HG03558 (cell line): Measurements from ENCODE around the gene RAD50.
"Not testable (repeated sequence)": the region's sequence is repeated elsewhere in the genome, so short reads cannot be mapped to it uniquely, and the experiment has no call there.

ENCODE experiments used
- ATAC-seq: cut with Tn5 transposase; IDR thresholded peaks from one replicate; pipeline ENCODE4 v1.9.1; 2021; ENCODE audit warnings: moderate number of reproducible peaks; ENCODE audit not compliant: unreplicated experiment; ENCODE audit errors: extremely low read depth

The RAD50 gene

DNA sequence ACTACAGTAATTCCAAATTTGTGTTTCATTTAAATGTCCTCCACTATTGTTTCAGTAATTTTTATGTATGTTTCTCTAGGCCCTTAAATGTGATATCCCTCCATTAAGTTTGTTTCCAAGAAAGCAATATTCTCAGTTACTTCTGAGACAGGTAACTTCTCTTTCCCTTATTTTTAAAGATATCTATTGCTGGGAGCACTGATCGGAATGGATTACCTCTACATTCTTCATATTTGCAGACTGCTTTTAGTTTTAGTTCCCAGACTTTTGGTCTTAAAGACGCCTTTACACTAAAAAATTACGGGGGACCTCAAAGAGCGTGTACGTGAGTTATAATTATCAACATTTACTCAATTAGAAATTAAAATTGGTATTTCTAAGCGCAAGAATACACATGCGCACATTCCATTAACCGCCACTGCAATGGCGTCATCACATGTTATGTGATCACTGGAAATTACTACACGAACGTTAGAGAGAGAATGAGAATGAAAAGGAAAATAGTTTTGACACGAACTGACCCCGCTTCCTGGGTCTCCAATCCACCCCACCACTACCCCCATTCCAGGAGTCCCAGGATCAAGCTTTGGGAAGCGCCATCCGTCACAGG is 519 bp upstream of the RAD50 start:
- no peak for ATAC-seq

DNA sequence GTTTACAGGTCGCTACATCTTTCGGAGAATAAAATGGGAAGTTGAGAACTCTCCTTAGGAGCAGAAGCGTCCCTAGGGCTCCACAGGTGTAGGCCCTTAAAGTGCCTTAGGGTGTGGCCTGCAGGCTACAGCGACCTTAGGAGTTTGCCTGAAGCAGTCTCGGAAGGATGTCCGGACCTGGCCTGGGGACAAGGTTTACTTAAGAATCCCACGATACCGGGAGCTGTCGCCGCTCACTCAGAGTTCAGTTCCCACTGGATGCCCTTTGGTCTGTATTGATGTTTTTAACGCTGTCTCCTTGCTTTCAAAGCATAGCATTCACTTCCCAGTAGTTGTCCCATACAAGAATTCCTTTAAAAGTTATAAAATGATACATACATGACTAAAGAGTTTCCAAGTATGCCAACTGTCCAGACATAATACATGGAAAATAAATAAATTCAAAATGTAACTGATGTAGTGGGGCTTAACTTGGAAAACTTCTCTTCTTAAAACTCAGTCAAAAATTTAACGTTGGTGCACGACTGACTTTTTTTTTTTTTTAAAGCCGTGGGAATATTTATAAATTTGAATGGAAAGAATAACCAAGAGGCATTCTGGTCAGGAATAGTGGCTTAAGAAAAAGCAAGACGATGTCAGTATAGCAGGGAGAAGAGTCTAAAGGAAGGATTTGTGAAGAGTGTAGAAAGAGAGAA is 848 bp downstream of the RAD50 start:
- no peak for ATAC-seq

DNA sequence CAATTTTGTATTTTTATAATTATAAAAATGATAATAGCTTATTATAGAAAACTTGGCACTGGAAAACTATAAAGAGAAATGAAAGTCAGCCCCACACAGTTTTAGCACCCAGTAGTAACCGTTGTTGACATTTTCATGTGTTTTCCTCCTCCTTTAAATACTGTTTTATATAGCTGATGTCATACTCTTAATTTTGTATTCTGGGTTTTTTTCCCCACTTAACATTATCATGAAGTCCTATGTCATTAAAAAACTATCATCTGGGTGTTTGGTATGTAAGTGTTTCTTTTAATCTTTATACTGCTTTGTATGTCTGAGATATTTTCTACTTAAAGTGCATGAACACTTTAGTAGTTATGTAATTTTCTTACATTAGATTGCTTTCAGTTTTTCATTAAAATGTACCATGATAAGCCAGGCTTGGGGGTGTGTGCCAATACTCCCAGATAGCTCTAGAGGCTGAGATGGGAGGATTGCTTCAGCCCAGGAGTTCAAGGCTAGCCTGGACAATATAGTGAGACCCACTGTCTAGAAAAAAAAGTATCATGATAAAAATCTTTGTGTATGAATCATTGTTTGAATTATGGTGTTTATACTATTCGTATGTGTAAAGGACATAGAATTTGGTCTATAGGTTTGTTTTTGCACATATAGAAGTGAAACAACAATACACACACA is 2.7 kb downstream of the RAD50 start:
- ATAC-seq = no peak

DNA sequence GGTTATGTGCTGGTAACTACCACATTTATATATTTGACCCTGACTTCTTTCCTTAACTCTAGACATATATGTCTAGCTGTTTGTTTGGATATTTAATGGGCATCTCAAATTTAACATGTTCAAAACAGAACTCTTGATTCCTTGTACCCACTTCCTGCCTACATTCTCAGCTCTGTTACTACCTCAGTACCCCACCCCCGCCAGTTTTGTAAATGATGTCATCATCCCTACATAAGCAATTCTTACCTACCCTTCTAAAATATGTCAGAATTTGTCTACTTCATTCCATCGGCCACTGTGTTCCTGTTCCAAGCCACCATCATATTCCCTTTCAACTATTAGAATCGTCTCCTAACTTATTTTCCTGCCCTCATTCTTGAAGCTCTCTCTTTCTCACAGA is 4.8 kb downstream of the RAD50 start:
- no peak for ATAC-seq

DNA sequence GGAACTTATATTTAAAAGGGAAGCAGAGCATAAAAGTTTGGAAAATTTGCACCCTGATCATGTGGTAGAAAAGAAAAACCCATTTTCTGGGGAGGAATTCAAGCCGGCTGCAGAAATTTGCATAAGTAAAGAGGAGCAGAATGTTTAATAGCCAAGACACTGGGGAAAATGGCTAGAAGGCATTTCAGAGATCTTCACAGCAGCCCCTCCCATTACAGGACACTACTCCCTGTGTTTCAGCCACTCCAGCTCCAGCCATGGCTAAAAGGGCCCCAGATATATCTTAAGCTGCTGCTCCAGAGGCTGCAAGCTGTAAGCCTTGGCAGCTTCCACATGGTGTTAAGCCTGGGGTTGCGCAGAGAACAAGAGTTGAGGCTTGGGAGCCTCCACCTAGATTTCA is 7.8 kb downstream of the RAD50 start:
- ATAC-seq = not testable (repeated sequence)

DNA sequence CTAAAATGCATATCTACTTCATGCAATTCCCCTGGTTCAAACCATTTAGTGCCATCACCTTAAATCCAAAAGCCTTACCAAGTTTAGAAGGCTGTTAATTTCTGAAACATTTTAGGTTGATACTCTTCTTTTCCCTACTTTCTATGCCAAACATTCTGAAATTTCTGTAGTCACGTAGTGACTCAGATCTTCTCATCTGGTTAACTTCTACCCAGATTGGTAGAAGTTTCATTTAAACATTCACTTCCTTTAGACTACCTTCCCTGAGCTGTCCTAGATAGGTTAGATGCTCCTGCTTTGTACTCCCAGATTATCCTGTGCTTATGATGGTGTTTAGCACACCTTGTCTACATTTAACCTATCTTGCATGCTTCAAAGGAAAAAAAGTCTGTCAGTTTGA is 9.9 kb downstream of the RAD50 start:
- no peak for ATAC-seq

DNA sequence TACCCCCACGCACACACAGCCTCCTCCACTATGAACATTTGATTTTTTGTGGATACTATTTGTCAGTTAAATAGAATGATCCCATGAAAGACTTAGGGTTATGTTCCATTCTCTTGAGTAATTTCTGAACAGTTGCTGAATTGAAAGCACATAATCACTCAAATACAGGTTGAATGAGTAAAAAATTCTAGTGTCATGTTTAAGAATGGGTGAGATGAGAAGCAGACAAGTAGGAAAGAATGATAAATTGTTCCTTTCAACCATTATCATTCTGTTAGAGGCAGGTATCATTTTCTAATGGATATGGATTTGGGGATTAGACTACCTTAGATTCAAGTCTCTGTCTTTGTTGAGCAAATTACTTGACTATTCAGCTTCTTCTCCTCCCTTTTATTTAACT is 19.3 kb downstream of the RAD50 start:
- no peak for ATAC-seq

DNA sequence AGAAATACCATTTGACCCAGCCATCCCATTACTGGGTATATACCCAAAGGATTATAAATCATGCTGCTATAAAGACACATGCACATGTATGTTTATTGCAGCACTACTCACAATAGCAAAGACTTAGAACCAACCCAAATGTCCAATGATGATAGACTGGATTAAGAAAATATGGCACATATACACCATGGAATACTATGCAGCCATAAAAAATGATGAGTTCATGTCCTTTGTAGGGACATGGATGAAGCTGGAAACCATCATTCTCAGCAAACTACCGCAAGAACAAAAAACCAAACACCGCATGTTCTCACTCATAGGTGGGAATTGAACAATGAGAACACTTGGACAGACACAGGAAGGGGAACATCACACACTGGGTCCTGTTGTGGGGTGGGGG is 27.8 kb downstream of the RAD50 start:
- ATAC-seq = not testable (repeated sequence)

DNA sequence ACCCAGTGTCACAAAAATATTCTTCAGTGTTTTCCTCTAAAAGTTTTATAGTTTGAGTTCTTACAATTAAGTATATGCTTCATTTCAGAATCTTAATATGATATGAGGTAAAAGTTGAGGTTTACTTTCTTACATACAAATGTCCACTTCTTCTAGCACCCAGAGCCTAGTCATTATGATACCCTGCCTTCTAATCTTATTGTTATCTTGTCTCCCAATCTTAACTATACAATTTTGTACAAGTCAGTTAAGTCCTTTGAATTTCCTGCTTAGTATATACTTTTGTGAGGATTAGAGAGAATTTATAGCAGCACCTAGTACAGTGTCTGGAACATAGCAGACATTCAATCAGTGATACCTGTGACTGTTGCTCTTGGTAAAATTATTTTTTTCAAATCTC is 29.3 kb downstream of the RAD50 start:
- ATAC-seq = no peak

DNA sequence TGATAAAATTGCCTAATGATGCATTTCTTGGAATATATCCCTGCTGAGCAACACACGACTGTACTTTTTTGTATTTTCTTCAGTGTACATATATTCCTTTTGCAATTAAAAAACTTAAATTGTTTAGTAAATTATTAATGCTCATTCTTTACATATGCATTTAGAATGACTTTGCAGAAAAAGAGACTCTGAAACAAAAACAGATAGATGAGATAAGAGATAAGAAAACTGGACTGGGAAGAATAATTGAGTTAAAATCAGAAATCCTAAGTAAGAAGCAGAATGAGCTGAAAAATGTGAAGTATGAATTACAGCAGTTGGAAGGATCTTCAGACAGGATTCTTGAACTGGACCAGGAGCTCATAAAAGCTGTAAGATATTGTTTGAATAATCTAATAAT is 32.7 kb downstream of the RAD50 start:
- ATAC-seq = no peak

DNA sequence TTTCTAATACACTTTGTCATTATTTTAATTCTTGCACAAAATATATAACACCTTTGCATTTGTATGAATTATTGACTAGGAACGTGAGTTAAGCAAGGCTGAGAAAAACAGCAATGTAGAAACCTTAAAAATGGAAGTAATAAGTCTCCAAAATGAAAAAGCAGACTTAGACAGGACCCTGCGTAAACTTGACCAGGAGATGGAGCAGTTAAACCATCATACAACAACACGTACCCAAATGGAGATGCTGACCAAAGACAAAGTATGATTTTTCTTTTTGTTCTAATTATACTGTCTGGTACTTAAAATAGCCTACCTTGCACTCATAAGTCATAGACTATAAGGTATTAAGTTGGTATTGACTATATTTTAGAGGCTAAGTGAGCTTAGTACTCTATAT is 34.4 kb downstream of the RAD50 start:
- ATAC-seq = no peak

DNA sequence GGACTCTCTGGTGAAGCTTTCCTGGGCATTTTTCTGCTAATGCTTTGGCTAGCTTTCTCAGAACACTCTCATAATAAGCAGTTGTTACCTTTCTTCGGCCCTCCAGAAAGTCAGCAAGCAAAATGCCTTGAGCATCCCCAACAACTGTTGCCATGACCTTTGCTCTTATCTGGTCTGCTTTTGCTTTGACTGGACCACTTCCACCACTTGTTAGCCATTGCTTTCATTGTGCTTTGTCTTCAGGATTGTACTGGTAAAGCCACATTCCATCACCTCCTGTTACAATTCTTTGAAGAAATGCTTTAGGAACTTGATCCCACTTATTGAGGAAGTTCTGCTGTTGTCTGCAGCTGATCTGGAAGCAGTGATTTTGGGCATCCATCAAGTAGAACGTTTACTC is 35.7 kb downstream of the RAD50 start:
- ATAC-seq = no peak

DNA sequence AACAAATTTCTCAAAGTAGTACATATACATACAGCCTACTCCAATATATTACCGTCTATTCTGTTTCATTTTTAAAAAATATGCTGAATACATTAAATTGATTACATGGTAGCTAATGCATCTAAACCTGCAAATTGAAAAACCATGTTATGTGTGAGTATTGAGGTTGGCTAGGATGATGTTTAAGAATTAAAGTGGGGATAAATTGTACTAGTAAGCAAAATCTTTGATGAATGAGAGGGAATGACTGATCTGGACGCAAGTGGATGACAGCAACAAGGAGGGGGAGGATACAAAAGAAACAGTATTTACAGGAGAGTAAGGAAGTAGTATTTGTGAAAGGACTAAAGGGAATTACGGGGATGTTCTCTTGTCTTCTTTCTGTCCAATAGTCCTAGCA is 37.4 kb downstream of the RAD50 start:
- ATAC-seq = no peak

DNA sequence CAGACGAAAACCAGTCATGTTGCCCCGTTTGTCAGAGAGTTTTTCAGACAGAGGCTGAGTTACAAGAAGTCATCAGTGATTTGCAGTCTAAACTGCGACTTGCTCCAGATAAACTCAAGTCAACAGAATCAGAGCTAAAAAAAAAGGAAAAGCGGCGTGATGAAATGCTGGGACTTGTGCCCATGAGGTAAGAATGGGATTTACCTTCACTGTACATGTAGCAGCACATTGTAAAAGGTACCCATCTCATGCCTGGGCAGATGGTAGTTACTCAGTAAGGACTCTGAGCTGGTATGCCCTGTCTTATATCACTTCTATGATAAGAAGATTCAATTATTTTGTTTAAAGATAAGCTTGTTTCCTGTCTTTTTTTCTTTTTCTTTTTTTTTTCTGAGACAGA is 38.8 kb downstream of the RAD50 start:
- ATAC-seq = no peak

DNA sequence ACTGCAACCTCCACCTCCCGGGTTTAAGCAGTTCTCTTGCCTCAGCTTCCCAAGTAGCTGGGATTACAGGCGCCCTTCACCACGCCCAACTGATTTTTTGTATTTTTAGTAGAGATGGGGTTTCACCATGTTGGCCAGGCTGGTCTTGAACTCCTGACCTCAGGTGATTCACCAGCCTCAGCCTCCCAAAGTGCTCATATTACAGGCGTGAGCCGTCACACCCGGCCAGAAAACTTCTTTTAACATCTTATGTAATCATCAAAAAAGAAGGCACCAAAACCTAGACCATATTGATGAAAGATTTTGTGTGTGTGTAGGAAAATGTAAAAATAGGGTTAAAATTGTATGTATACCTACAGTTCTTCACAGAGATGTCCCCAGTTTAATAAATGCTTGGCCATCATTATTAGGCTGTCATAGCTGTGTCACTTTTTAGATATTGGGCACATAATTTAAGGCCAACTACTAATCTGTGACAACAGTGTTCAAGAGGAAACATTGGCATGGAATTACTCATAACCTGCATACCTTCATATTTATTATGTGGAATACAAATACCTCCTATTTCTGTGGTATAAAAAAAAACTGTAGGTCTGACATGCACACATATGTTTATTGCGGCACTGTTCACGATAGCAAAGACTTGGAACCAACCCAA is 44.4 kb downstream of the RAD50 start:
- no peak for ATAC-seq

DNA sequence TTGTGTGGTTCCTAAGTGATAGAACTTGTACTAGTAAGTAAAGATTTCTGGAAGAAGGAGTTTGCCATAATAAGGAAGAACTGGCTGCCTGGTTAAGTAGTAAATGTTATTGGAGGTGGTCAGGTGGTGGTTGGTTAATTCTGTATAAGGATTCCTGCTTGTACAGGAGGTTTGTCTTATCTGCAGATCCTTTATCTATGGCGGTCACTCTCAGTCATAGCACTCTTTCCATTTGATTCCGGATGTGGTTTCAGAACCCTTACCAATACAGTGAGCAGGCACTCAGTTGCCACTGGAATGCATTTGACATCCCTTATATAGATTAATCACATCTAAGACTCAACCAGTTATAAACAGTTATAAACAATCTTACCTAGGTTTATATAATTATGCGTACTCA is 50.3 kb downstream of the RAD50 start:
- ATAC-seq = no peak

DNA sequence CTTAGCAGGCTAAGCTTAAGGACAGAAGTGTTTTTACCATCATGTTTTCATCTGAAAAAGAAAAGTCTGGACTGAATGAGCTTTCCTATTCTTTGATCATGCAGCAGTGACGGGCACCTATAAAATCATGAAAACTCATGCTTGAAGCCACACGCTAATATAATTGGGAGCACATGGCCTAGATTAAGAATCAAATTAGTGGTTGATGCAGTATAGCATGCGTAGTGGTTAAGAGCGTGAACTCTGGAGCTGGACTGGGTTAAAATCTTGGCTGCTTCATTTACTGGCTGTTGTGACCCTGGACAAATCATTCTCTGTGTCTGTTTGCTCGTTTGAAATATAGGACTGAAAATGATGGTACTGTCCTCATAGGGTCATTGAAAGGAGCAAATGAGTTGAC is 51.3 kb downstream of the RAD50 start:
- ATAC-seq = no peak

DNA sequence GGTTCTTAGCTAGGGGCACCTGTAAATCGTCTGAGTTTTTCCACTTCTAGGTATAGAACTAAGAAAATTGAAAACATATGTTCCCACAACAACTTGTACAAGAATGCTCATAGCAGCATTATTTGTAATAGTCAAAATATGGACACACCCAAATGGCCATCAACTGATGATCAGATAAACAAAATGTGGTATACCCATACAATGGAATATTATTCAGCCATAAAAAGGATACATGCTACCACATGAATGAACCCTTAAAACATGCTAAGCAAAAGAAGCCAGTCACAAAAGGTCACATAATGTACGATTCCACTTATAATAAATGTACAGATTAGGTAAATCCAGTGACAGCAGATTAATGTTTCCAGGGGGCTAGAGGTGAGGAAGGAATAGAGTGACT is 55.2 kb downstream of the RAD50 start:
- ATAC-seq = no peak

DNA sequence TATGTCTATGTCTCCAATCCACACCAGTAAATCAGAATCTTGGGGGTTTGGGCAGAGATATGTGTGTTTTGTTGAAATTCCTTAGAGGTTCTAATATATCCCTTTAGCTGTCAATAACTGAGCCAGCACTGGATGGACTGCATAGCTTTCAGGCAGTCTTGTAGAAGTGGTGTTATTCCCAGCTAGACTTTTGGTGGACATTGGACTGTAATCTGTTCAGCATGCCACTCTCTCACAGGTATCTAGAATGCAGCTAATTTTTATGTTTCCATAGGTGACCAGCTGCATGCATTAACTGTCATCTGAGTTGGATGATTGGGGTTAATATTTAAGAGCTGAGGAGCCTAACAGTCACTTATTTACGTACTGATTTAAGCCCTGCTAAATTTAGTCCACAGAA is 56.1 kb downstream of the RAD50 start:
- ATAC-seq = no peak

DNA sequence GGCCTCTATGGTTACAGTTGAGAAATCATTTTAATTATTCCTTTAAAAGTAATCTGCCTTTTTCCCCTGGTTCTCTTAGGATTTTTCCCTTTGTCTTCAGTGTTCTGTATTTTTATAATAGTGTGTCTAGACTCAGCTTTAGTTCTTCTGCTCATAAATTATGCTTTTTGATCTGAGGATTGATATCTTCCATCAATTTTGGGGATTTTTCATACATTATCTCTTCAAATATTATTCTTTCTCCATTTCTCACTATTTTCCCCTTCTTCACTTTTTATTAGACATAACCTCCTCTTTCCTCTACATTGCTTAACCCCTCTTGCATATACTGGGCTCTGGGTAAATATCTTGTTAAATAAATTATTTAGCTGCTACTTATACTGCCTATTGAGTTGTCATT is 64.9 kb downstream of the RAD50 start:
- no peak for ATAC-seq

DNA sequence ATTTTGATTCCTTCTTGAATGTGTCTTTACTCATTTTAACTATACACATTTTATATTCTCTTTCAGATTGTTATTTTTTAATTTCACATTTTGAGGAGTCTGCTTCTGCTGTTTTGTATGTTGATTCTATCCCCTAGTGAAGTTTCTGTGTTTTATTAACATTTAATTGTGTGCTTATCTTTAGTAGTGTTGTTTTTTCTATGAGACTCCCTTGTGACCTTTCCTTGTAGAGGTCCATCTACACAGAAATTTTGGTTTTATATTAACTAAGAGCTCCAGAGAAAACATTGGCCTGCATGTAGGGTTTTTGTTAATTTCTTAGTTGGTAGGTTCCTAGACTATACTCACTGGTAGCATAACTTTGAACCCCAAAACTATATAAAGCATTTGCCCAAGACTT is 65.8 kb downstream of the RAD50 start:
- ATAC-seq = no peak
